K562 (cell line): ENCODE data around the gene HNRNPA2B1. TPM values are rescaled to one million over a fixed set of nuclear protein-coding genes. Genes with fewer than 3 reads are reported as not detected.
A peak's percentile ranks its signal among the peaks of the same experiment; 100 is the strongest.

Experiments
- BRCA1 ChIP-seq, 2 experiments: fragments of 450-650 bp in 1 of 2; sonication (generic) in 1 of 2; formaldehyde crosslinking in 1 of 2; IDR thresholded peaks; 2 replicates each; pipeline versions ENCODE4 v1.5.0 to v1.6.1; 2017 to 2020; ENCODE audit warnings: mild to moderate bottlenecking in 1 of 2, missing genetic modification reagents in 1 of 2
- CHD1 ChIP-seq: fragments of 200-600 bp; sonication (generic); IDR thresholded peaks from one replicate; pipeline ENCODE4 v1.6.1; 2012; ENCODE audit warnings: mild to moderate bottlenecking, moderate library complexity, low read length, inconsistent platforms
- ELF2 ChIP-seq: fragments of 250-450 bp; sonication (Bioruptor Pico); IDR thresholded peaks from 2 replicates; pipeline ENCODE4 v1.5.0; 2021; ENCODE audit warnings: mild to moderate bottlenecking
- ERF ChIP-seq: fragments of 450-650 bp; formaldehyde crosslinking; IDR thresholded peaks from 2 replicates; pipeline ENCODE4 v1.4.0; 2020; ENCODE audit warnings: mild to moderate bottlenecking, mixed read lengths
- HDAC3 ChIP-seq: fragments of 450-650 bp; IDR thresholded peaks from 2 replicates; pipeline ENCODE4 v1.6.1; 2018; ENCODE audit warnings: borderline replicate concordance, mild to moderate bottlenecking, moderate library complexity; ENCODE audit not compliant: partially characterized antibody
- IFI16 ChIP-seq: fragments of 250-450 bp; sonication (Bioruptor Pico); IDR thresholded peaks from 2 replicates; pipeline ENCODE4 v2.1.2; 2022; ENCODE audit warnings: mild to moderate bottlenecking, inconsistent platforms
- ILK ChIP-seq: fragments of 450-650 bp; IDR thresholded peaks from 2 replicates; pipeline ENCODE4 v1.6.1; 2016; ENCODE audit warnings: missing genetic modification characterization, low read depth, mild to moderate bottlenecking, missing compliant biosample characterization, moderate library complexity, borderline replicate concordance
- IRF2 ChIP-seq: sonication (generic); formaldehyde crosslinking; IDR thresholded peaks from 2 replicates; pipeline ENCODE4 v1.8.1; 2022; ENCODE audit warnings: mild to moderate bottlenecking, missing genetic modification reagents
- KLF1 ChIP-seq: fragments of 450-650 bp; IDR thresholded peaks from 2 replicates; pipeline ENCODE4 v1.6.1; 2016; ENCODE audit warnings: missing genetic modification characterization, missing compliant biosample characterization
- MAX ChIP-seq: sonication (generic); formaldehyde crosslinking; IDR thresholded peaks from 2 replicates; pipeline ENCODE4 v1.9.0; 2022; ENCODE audit warnings: mild to moderate bottlenecking, missing genetic modification reagents
- PATZ1 ChIP-seq: fragments of 250-450 bp; sonication (Bioruptor Pico); IDR thresholded peaks from 2 replicates; pipeline ENCODE4 v1.5.0; 2020; ENCODE audit warnings: mild to moderate bottlenecking, borderline replicate concordance
- PHF21A ChIP-seq: fragments of 450-650 bp; IDR thresholded peaks from 2 replicates; pipeline ENCODE4 v1.6.1; 2017; ENCODE audit warnings: low read depth, borderline replicate concordance
- POLR2AphosphoS2 ChIP-seq: IDR thresholded peaks from 2 replicates; pipeline ENCODE4 v1.6.1; 2012; ENCODE audit warnings: low read length, improper control_type of control experiment
- SRSF9 ChIP-seq: fragments of 200-400 bp; formaldehyde crosslinking; IDR thresholded peaks from 2 replicates; pipeline ENCODE4 v1.6.1; 2017; ENCODE audit warnings: low read depth, low read length, borderline replicate concordance
- TAF1 ChIP-seq: IDR thresholded peaks from 2 replicates; pipeline ENCODE4 v1.6.1; 2011; ENCODE audit warnings: mild to moderate bottlenecking, low read length, moderate library complexity; ENCODE audit not compliant: insufficient read depth, control insufficient read depth, severe bottlenecking; ENCODE audit errors: extremely low read depth
- XRCC5 ChIP-seq: fragments of 200-400 bp; formaldehyde crosslinking; IDR thresholded peaks from 2 replicates; pipeline ENCODE4 v1.6.1; 2017; ENCODE audit warnings: low read depth, mild to moderate bottlenecking, low read length
- ZKSCAN3 ChIP-seq: fragments of 250-450 bp; sonication (Bioruptor Pico); IDR thresholded peaks from 2 replicates; pipeline ENCODE4 v1.4.0; 2020
- ZNF12 ChIP-seq: sonication (generic); formaldehyde crosslinking; IDR thresholded peaks from 2 replicates; pipeline ENCODE4 v1.4.0; 2020; ENCODE audit warnings: mild to moderate bottlenecking, missing genetic modification reagents
- ZNF347 ChIP-seq: fragments of 450-650 bp; formaldehyde crosslinking; IDR thresholded peaks from 2 replicates; pipeline ENCODE4 v1.4.0; 2020; ENCODE audit warnings: low read depth, mild to moderate bottlenecking, moderate library complexity
- ZNF507 ChIP-seq: conservative IDR thresholded peaks from 2 replicates; pipeline ENCODE4 v1.6.1; 2017; ENCODE audit warnings: missing genetic modification characterization, missing compliant biosample characterization
- ZNF584 ChIP-seq: fragments of 200-800 bp; sonication (Bioruptor generic); IDR thresholded peaks from 2 replicates; pipeline ENCODE4 v1.6.1; 2016; ENCODE audit warnings: low read depth, mild to moderate bottlenecking, missing genetic modification characterization, missing compliant biosample characterization
- polyA plus RNA-seq, 8 experiments: library from polyadenylated mRNA; depleted of rRNA in 4 of 8; stranded (reverse) in 5 of 8; unstranded in 3 of 8; fragments of >200 nt; fragmentation: Nextera tagmentation in 2 of 8; fragmentation: Illumina TruSeq in 1 of 8; extraction: Ambion mirVana in 2 of 8; extraction: Trizol in 1 of 8; gene quantifications; 2 replicates each; pipeline versions ENCODE4 v1.2.1 to v1.2.3, GENCODE V29; 2011 to 2014; ENCODE audit warnings: inconsistent platforms in 1 of 8, missing spikeins in 1 of 8
- total RNA-seq, 7 experiments: library from RNA; depleted of rRNA in 6 of 7; stranded (reverse); fragments of >200 nt in 6 of 7; fragmentation: Illumina TruSeq in 2 of 7; extraction: Trizol in 2 of 7; gene quantifications; 2 replicates each; pipeline versions ENCODE4 v1.2.1 to v1.2.3, GENCODE V29; 2011 to 2021; ENCODE audit warnings: low replicate concordance in 1 of 7
- TF ChIP-seq, protein P1 (sequence below): sonication (generic); formaldehyde crosslinking; IDR thresholded peaks from 2 replicates; pipeline ENCODE4 v1.8.0; 2022; ENCODE audit warnings: mild to moderate bottlenecking, missing genetic modification reagents
- TF ChIP-seq, protein P2 (sequence below): fragments of 450-650 bp; IDR thresholded peaks from 2 replicates; pipeline ENCODE4 v1.6.1; 2017; ENCODE audit warnings: mild to moderate bottlenecking, moderate library complexity

Gene HNRNPA2B1
- total and polyA plus RNA-seq, 9 of the 15 experiments (the other 6 are each of a cell fraction or from before 2014, with no cell fraction given), result 630 to 1,989 (median 865) TPM

GRCh38 chr7:26180792-26181198, 19.8 kb downstream of the HNRNPA2B1 start (continued):
- TF ChIP-seq ELF2, result no peak
- no peak for TF ChIP-seq ZNF12
- TF ChIP-seq IRF2 (CRISPR knock-in tag), result no peak
- TF ChIP-seq POLR2AphosphoS2, result peak; percentile 82; the same call in 1 of the 2 replicates
- TF ChIP-seq, protein P1, sequence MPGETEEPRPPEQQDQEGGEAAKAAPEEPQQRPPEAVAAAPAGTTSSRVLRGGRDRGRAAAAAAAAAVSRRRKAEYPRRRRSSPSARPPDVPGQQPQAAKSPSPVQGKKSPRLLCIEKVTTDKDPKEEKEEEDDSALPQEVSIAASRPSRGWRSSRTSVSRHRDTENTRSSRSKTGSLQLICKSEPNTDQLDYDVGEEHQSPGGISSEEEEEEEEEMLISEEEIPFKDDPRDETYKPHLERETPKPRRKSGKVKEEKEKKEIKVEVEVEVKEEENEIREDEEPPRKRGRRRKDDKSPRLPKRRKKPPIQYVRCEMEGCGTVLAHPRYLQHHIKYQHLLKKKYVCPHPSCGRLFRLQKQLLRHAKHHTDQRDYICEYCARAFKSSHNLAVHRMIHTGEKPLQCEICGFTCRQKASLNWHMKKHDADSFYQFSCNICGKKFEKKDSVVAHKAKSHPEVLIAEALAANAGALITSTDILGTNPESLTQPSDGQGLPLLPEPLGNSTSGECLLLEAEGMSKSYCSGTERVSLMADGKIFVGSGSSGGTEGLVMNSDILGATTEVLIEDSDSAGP (CRISPR knock-in tag), result no peak
- no peak for TF ChIP-seq XRCC5
- TF ChIP-seq HDAC3, result peak; percentile 56
- TF ChIP-seq IFI16 (CRISPR knock-in tag), result no peak
- no peak for TF ChIP-seq SRSF9
- no peak for TF ChIP-seq ILK
- TF ChIP-seq ZNF347 (CRISPR knock-in tag), result no peak
- TF ChIP-seq, protein P2, sequence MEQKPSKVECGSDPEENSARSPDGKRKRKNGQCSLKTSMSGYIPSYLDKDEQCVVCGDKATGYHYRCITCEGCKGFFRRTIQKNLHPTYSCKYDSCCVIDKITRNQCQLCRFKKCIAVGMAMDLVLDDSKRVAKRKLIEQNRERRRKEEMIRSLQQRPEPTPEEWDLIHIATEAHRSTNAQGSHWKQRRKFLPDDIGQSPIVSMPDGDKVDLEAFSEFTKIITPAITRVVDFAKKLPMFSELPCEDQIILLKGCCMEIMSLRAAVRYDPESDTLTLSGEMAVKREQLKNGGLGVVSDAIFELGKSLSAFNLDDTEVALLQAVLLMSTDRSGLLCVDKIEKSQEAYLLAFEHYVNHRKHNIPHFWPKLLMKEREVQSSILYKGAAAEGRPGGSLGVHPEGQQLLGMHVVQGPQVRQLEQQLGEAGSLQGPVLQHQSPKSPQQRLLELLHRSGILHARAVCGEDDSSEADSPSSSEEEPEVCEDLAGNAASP, result no peak
- TF ChIP-seq ZNF584 (CRISPR knock-in tag), result no peak
- TF ChIP-seq ZNF507, result no peak
- no peak for TF ChIP-seq MAX
- TF ChIP-seq KLF1 (tag), result no peak
- TF ChIP-seq ZKSCAN3 (CRISPR knock-in tag), result no peak
- 0 out of 2 replicates have a peak, but pooled peaks have one; percentile 20 for TF ChIP-seq ERF (CRISPR knock-in tag)
- TF ChIP-seq TAF1, result no peak
- TF ChIP-seq BRCA1 (IDR thresholded peaks at IDR 0.05), result no peak
- TF ChIP-seq BRCA1 (CRISPR knock-in tag; IDR thresholded peaks at IDR 0.05), result no peak
- TF ChIP-seq CHD1, result no peak
- TF ChIP-seq PHF21A, result no peak
- TF ChIP-seq PATZ1 (CRISPR knock-in tag), result no peak
